HG03378 (cell line): Measurements from ENCODE around the gene DLK2.
"Not testable (repeated sequence)": the region's sequence is repeated elsewhere in the genome, so short reads cannot be mapped to it uniquely, and the experiment has no call there.

Experiments
- ATAC-seq: cut with Tn5 transposase; IDR thresholded peaks from one replicate; pipeline ENCODE4 v1.9.1; 2021; ENCODE audit warnings: mild to moderate bottlenecking, moderate library complexity; ENCODE audit not compliant: unreplicated experiment

The DLK2 gene

GRCh38 chr6:43481591-43482236 is 26.4 kb upstream of the DLK2 start:
- no peak for ATAC-seq

DNA sequence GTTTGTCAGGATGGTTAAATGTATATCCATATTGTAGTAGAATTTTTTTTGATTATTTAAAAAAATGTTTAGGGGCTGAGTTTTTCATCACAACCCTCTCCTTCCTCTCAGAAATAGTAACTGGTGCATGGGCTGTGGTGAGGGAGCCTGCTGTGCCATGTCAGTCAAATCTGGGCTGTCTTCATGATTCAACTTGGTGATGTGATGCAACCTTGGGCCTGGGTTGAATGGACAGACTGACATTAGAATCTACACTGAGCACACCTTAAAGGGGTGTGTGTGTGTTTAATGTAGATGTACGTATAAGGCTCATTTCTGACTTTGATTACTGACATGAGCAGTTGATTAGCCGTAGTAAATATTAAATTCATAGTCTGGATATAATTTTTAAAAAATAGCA is 25.7 kb upstream of the DLK2 start:
- no peak for ATAC-seq

GRCh38 chr6:43478008-43478372 is 22.6 kb upstream of the DLK2 start:
- no peak for ATAC-seq

DNA sequence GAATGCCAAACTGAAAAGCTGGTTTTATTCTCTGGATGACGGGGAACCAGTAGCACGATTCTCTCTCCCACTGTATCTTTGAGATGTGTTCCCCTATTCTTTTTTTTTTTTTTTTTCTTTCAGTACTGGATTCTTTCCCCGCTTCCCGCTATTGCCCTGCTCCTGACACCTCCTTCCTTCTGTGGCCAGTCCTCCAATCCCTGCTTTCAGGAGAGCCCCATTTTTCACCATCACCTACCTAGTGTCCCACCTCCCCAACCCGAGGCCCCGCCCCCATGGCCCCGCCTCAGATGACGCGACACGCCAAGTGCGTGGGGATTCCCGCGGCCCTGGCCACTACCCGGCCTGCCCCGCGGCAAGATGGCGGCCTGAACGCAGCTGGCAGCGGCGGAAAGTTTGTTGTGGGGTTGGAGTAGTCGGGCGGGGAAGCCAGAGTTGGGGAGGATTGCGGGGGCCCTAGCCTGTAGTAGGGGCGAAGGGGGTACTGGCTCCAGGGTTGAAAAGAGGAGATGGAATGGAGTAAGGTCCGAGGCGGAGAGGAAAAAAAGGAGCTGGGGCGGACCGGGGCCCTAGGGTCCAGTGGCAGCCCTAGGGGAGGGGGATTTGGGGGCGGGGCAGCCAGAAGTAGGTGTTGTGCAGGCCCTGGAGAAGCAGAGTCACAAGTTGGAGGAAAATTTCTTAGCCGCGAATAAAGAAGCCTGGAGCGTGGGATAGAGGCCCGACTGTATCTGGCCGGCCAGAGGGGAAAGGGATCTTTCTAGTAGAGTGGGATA is 22.1 kb upstream of the DLK2 start, which contains the start of gene TJAP1:
TSS of gene TJAP1 (plus strand) at position 336 of the 773 bp plus-strand sequence. CDS start 21,432 bp downstream, outside the sequence.
- ATAC-seq = no peak

DNA sequence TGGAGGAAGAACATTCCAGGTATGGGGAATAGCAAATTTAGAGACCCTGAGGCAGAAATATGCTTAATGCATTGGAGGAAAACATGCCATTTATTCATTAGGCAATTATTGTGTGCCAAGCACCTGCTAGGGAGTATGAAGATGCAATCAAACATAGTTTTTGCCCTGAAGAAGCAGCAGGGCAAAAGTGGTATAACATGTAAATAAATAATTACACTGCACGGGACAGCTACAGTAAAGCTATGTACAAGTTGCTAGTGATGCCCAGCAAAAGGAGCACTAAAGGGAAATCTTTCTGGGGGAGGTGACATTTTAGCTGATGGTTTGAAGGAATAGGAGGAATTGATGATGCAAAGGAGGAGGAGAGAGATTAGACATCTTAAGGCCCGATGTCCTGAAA is 21.4 kb upstream of the DLK2 start:
- no peak for ATAC-seq

- no peak for ATAC-seq
Observed at GRCh38 chr6:43475516-43475915, 20.2 kb upstream of the DLK2 start.

DNA sequence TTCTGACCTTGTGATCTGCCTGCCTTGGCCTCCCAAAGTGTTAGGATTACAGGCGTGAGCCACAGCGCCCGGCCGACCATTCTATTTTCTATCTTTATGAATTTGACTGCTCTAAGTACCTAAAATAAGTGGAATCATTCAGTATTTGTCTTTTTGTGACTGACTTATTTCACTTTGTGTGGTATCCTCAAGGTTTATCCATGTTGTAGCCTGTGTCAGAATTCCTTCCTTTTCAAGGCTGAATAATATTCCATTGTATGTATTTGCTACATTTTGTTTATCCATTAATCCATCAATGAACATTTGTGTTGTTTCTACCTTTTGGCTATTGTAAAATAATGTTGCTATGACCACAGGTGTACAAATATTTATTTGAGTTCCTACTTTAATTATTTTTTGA is 17.2 kb upstream of the DLK2 start:
- ATAC-seq = no peak

GRCh38 chr6:43471399-43471798 is 16.1 kb upstream of the DLK2 start:
- ATAC-seq = no peak

GRCh38 chr6:43469947-43470346 is 14.6 kb upstream of the DLK2 start:
- no peak for ATAC-seq

DNA sequence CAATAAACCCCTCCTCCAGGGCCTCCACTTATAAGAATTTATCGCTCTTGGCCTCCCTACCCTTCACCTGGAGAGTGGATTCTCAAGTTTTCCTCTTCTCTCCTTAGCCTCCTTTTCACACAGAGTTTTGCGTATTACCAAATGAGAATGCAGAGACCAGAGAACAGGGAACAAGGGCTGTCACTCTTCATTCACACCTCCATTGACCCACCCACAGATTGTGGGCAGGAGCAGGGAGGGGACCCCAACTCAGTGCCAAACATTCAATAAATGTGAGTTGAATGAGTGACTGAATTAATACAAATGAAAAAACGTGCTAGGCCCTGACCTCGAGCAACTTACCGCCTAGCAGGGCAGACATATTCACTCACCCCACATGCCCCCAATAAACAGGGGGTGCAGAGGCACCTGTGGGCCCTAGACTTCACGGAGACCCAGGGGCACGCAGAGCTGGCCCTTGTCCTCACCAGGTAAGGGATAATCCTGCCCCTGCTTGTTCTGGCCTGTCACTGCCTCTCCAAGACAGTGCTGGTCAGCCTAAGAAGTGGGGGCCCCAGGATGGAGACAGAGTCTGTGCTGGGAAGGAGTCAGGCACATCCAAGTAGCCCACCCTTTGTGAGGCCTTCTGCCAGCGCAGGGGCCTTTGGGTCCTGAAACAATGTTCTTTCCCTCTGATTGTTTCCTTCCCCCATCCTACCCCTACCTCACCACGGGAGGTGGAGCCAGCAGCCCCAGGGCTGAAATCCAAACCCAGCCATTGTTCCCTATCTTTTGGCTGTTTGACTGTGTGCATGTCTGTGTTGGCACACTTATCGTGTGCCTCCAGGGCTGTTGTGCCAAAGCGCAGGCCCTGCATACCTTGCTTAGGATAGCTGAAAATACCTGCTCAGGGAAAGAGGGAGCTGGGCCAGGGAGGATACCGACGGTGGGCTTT is 13.7 kb upstream of the DLK2 start:
- ATAC-seq = no peak

GRCh38 chr6:43468240-43468639 is 12.9 kb upstream of the DLK2 start:
- ATAC-seq = no peak

- no peak for ATAC-seq
Observed at GRCh38 chr6:43467752-43468151, 12.4 kb upstream of the DLK2 start.

DNA sequence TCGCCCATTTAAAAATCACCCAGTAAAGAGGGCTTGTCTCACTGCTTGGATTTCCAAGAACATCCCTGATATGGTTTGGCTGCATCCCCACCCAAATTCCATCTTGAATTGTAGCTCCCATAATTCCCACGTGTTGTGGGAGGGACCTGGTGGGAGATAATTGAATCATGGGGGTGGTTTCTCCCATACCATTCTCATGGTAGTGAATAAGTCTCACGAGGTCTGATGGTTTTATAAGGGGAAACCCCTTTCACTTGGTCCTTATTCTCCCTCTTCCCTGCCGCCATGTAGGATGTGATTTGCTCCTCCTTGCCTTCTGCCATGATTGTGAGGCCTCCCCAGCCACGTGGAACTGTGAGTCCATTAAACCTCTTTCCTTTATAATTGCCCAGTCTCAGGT is 11.9 kb upstream of the DLK2 start:
- ATAC-seq = not testable (repeated sequence)

- no peak for ATAC-seq
Observed at GRCh38 chr6:43465948-43466347, 10.6 kb upstream of the DLK2 start.

DNA sequence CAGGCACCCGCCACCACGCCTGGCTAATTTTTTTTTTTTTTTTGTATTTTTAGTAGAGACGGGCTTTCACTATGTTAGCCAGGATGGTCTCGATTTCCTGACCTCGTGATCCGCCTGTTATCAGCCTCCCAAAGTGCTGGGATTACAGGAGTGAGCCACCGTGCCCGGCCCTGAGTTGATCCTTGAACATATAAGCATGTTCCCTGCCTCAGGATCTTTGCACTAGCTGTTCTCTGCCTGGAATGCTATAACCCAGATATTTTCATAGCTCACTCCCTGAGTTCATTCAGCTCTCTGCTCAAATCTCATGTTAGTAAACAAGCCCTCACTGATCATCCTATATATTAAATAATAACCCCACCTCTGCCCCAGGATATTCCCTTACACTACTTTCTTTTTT is 9.0 kb upstream of the DLK2 start:
- no peak for ATAC-seq

- no peak for ATAC-seq
Observed at GRCh38 chr6:43461936-43462335, 6.6 kb upstream of the DLK2 start.

GRCh38 chr6:43460032-43460431 is 4.7 kb upstream of the DLK2 start:
- ATAC-seq = no peak

- ATAC-seq = no peak
Observed at GRCh38 chr6:43459535-43459934, 4.2 kb upstream of the DLK2 start.

DNA sequence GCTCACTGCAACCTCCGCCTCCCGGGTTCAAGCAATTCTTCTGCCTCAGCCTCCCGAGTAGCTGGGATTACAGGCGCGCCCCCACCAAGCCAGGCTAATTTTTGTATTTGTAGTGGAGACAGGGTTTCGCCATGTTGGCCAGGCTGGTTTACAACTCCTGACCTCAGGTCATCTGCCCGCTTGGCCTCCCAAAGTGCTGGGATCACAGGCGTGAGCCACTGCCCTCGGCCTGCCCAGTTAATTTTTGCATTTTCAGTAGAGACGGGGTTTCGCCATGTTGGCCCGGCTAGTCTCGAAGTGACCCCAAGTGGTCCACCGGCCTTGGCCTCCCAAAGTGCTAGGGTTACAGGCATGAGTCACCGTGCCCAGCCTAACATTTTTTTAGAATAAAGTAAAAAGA is 2.8 kb upstream of the DLK2 start:
- ATAC-seq = not testable (repeated sequence)

DNA sequence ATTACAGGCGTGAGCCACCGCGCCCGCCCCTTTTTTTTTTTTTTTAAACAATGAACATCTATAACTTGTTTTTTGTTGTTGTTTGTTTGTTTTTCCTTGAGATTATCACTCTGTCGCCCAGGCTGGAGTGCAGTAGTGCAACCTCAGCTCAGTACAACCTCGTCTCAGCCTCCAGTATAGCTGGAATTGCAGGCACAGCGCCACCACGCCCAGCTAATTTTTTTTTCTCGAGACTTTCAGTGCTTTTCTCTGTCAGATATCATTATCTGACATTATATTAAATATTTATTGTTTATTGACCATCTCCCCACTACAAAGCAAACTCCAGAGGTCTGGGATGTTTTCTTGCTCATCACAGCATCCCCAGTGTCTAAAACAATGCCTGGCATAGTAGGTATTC is 2.3 kb upstream of the DLK2 start:
- no peak for ATAC-seq

- no peak for ATAC-seq
Observed at GRCh38 chr6:43454696-43455530, 435 bp downstream of the DLK2 start.
